ENCODE data around the gene RAP2A.
A peak's percentile ranks its signal among the peaks of the same experiment; 100 is the strongest.

RAP2A gene

GRCh38 chr13:97456047-97456446 lies 22.1 kb downstream of the RAP2A start:
- no peak for DNase-seq

- DNase-seq: no peak
Observed at GRCh38 chr13:97459215-97459777, 25.3 kb downstream of the RAP2A start.

- peak; percentile 55 for DNase-seq
Observed at GRCh38 chr13:97460004-97460775, 26.2 kb downstream of the RAP2A start.

- DNase-seq: no peak
Observed at GRCh38 chr13:97460853-97461252, 26.9 kb downstream of the RAP2A start.

- DNase-seq: no peak
Observed at GRCh38 chr13:97464561-97464960, 30.6 kb downstream of the RAP2A start.

GRCh38 chr13:97466722-97467121 lies 32.8 kb downstream of the RAP2A start:
- DNase-seq: no peak

GRCh38 chr13:97468331-97468730 lies 34.4 kb downstream of the RAP2A start:
- no peak for DNase-seq

- DNase-seq: no peak
Observed at GRCh38 chr13:97471711-97472110, 37.7 kb downstream of the RAP2A start.

- DNase-seq: no peak
Observed at GRCh38 chr13:97474349-97474980, 40.5 kb downstream of the RAP2A start.

- DNase-seq: no peak
Observed at GRCh38 chr13:97475011-97475410, 41.0 kb downstream of the RAP2A start.

GRCh38 chr13:97477844-97478243 lies 43.9 kb downstream of the RAP2A start:
- DNase-seq: no peak

- DNase-seq: no peak
Observed at GRCh38 chr13:97478247-97478646, 44.3 kb downstream of the RAP2A start.

GRCh38 chr13:97483465-97483864 lies 49.5 kb downstream of the RAP2A start:
- DNase-seq: no peak

- no peak for DNase-seq
Observed at GRCh38 chr13:97484301-97484700, 50.3 kb downstream of the RAP2A start.

- no peak for DNase-seq
Observed at GRCh38 chr13:97485320-97485719, 51.4 kb downstream of the RAP2A start.

GRCh38 chr13:97490702-97491307 lies 56.8 kb downstream of the RAP2A start:
- DNase-seq: no peak

- DNase-seq: no peak
Observed at GRCh38 chr13:97491452-97491851, 57.5 kb downstream of the RAP2A start.

GRCh38 chr13:97492257-97492656 lies 58.3 kb downstream of the RAP2A start:
- DNase-seq: no peak

GRCh38 chr13:97492684-97493371 lies 58.9 kb downstream of the RAP2A start:
- no peak for DNase-seq

GRCh38 chr13:97493456-97493855 lies 59.5 kb downstream of the RAP2A start:
- DNase-seq: no peak

- DNase-seq: no peak
Observed at GRCh38 chr13:97495678-97496077, 61.7 kb downstream of the RAP2A start.

GRCh38 chr13:97496511-97496910 lies 62.5 kb downstream of the RAP2A start:
- no peak for DNase-seq

GRCh38 chr13:97497400-97497799 lies 63.4 kb downstream of the RAP2A start:
- peak; percentile 22 for DNase-seq
